H1 (cell line): ENCODE data around the gene VSNL1. TPM values are rescaled to one million over a fixed set of nuclear protein-coding genes. Genes with fewer than 3 reads are reported as not detected.

ENCODE experiments used
- CHD2 ChIP-seq: IDR thresholded peaks from 2 replicates; pipeline ENCODE4 v1.6.1; 2012; ENCODE audit warnings: low read length, improper control_type of control experiment
- MAFK ChIP-seq: IDR thresholded peaks from 2 replicates; pipeline ENCODE4 v1.6.1; 2012; ENCODE audit warnings: low read depth, mild to moderate bottlenecking, improper control_type of control experiment, low read length
- PHF8 ChIP-seq: fragments of 200-600 bp; sonication (generic); conservative IDR thresholded peaks from 2 replicates; pipeline ENCODE4 v1.7.1; 2012; ENCODE audit warnings: low read depth, mild to moderate bottlenecking, inconsistent platforms, low read length, moderate library complexity
- POU5F1 ChIP-seq: IDR thresholded peaks from 2 replicates; pipeline ENCODE4 v1.6.1; 2011; ENCODE audit warnings: low read depth, mild to moderate bottlenecking, low read length, moderate library complexity
- RBBP5 ChIP-seq: IDR thresholded peaks from 2 replicates; pipeline ENCODE4 v1.7.1; 2012; ENCODE audit warnings: low read depth, mild to moderate bottlenecking, inconsistent platforms, low read length, moderate library complexity, borderline replicate concordance
- SP4 ChIP-seq: IDR thresholded peaks from 2 replicates; pipeline ENCODE4 v1.6.1; 2012; ENCODE audit warnings: low read length, inconsistent platforms
- TEAD4 ChIP-seq: IDR thresholded peaks from 2 replicates; pipeline ENCODE4 v1.6.1; 2012; ENCODE audit warnings: low read depth, low read length, inconsistent platforms, mixed read lengths
- polyA plus RNA-seq, 7 experiments: library from polyadenylated mRNA; depleted of rRNA in 3 of 7; stranded (reverse) in 5 of 7; unstranded in 2 of 7; fragments of >200 nt in 5 of 7; fragments of 200-250 nt in 2 of 7; gene quantifications; 1 replicate in 5 of 7; 2 replicates in 1 of 7; 4 replicates in 1 of 7; pipeline versions ENCODE4 v1.2.1 to v1.2.3, GENCODE V29; 2011 to 2013; ENCODE audit warnings: missing spikeins in 2 of 7, mixed read lengths in 2 of 7
- total RNA-seq: library from RNA; stranded (reverse); fragmentation: NEBNext Ultra II Directional; extraction: Animal tissue kit (Norgen Biotek cat#: 25700); gene quantifications from 2 replicates; pipeline ENCODE4 v1.2.1, GENCODE V29; 2021
- TF ChIP-seq, protein P1 (sequence below): fragments of 300-600 bp; sonication (generic); IDR thresholded peaks from 2 replicates; pipeline ENCODE4 v1.7.1; 2012; ENCODE audit warnings: low read length, moderate library complexity, mild to moderate bottlenecking, inconsistent platforms; ENCODE audit not compliant: insufficient replicate concordance

Gene VSNL1
- total and polyA plus RNA-seq, 2 of the 8 experiments (the other 6 are each of a cell fraction or from before 2014, with no cell fraction given): 49.4 to 108 TPM

DNA sequence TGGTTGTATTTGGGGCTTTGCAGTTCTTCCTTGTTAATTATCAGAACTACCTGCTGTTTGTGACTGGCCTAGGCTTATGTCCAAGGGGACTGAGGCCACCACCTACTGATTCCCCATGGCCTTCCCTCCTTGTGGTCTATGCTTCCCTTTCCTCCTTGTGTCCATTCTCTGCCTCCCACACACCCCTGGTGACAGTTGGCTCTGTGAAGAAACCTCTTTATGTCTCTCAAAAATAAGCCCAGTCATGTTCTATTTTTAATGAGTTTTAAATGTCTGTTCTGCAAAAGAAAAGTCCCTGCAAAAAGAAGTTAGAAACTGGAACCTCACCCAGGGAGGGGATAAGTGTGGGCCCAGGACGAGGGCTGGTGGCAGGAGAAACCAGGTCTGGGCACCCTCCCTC is 108.1 kb downstream of the VSNL1 start (continued):
- TF ChIP-seq, protein P1, sequence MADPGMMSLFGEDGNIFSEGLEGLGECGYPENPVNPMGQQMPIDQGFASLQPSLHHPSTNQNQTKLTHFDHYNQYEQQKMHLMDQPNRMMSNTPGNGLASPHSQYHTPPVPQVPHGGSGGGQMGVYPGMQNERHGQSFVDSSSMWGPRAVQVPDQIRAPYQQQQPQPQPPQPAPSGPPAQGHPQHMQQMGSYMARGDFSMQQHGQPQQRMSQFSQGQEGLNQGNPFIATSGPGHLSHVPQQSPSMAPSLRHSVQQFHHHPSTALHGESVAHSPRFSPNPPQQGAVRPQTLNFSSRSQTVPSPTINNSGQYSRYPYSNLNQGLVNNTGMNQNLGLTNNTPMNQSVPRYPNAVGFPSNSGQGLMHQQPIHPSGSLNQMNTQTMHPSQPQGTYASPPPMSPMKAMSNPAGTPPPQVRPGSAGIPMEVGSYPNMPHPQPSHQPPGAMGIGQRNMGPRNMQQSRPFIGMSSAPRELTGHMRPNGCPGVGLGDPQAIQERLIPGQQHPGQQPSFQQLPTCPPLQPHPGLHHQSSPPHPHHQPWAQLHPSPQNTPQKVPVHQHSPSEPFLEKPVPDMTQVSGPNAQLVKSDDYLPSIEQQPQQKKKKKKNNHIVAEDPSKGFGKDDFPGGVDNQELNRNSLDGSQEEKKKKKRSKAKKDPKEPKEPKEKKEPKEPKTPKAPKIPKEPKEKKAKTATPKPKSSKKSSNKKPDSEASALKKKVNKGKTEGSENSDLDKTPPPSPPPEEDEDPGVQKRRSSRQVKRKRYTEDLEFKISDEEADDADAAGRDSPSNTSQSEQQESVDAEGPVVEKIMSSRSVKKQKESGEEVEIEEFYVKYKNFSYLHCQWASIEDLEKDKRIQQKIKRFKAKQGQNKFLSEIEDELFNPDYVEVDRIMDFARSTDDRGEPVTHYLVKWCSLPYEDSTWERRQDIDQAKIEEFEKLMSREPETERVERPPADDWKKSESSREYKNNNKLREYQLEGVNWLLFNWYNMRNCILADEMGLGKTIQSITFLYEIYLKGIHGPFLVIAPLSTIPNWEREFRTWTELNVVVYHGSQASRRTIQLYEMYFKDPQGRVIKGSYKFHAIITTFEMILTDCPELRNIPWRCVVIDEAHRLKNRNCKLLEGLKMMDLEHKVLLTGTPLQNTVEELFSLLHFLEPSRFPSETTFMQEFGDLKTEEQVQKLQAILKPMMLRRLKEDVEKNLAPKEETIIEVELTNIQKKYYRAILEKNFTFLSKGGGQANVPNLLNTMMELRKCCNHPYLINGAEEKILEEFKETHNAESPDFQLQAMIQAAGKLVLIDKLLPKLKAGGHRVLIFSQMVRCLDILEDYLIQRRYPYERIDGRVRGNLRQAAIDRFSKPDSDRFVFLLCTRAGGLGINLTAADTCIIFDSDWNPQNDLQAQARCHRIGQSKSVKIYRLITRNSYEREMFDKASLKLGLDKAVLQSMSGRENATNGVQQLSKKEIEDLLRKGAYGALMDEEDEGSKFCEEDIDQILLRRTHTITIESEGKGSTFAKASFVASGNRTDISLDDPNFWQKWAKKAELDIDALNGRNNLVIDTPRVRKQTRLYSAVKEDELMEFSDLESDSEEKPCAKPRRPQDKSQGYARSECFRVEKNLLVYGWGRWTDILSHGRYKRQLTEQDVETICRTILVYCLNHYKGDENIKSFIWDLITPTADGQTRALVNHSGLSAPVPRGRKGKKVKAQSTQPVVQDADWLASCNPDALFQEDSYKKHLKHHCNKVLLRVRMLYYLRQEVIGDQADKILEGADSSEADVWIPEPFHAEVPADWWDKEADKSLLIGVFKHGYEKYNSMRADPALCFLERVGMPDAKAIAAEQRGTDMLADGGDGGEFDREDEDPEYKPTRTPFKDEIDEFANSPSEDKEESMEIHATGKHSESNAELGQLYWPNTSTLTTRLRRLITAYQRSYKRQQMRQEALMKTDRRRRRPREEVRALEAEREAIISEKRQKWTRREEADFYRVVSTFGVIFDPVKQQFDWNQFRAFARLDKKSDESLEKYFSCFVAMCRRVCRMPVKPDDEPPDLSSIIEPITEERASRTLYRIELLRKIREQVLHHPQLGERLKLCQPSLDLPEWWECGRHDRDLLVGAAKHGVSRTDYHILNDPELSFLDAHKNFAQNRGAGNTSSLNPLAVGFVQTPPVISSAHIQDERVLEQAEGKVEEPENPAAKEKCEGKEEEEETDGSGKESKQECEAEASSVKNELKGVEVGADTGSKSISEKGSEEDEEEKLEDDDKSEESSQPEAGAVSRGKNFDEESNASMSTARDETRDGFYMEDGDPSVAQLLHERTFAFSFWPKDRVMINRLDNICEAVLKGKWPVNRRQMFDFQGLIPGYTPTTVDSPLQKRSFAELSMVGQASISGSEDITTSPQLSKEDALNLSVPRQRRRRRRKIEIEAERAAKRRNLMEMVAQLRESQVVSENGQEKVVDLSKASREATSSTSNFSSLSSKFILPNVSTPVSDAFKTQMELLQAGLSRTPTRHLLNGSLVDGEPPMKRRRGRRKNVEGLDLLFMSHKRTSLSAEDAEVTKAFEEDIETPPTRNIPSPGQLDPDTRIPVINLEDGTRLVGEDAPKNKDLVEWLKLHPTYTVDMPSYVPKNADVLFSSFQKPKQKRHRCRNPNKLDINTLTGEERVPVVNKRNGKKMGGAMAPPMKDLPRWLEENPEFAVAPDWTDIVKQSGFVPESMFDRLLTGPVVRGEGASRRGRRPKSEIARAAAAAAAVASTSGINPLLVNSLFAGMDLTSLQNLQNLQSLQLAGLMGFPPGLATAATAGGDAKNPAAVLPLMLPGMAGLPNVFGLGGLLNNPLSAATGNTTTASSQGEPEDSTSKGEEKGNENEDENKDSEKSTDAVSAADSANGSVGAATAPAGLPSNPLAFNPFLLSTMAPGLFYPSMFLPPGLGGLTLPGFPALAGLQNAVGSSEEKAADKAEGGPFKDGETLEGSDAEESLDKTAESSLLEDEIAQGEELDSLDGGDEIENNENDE: no peak
- TF ChIP-seq PHF8 (no peak), MAFK (no peak), TEAD4 (no peak), RBBP5 (no peak), POU5F1 (no peak), CHD2 (no peak), SP4 (no peak)
